Measurements from ENCODE around the gene ADD3. TPM values are rescaled to one million over a fixed set of nuclear protein-coding genes. Genes with fewer than 3 reads are reported as not detected.

Gene ADD3
- total and polyA plus RNA-seq, 8 donors: 31.9 to 83.3 (median 47.2) TPM

- no peak for FAIRE-seq
- WGBS, 2 donors: 67 to 79% methylated on average over 3 of the region's 3 CpGs
- ATAC-seq: no peak
- Histone ChIP-seq H3K4me3 (no peak overlapping the region), H3K4me1 (peaks cover 31 to 47% (median 31%) of the 10 kb centered on the region in 3 donors), H3K36me3 (no peaks in the 10 kb centered on the region), H3K27me3 (no peaks in the 10 kb centered on the region), H3K9me3 (no peaks in the 10 kb centered on the region), H3K27ac (no peak overlapping the region)
- TF ChIP-seq CTCF (IDR thresholded peaks at IDR 0.05): no peak
- intact Hi-C loops (cut with DNase I): no loop called here
- no peak for DNase-seq
Observed at GRCh38 chr10:110074298-110074697, 66.5 kb downstream of the ADD3 start.

GRCh38 chr10:110074758-110075671 lies 67.2 kb downstream of the ADD3 start:
- Histone ChIP-seq H3K9me3 (no peaks in the 10 kb centered on the region), H3K27ac (peak overlapping the region in 2 of 4 donors; percentile 15 to 56), H3K36me3 (no peaks in the 10 kb centered on the region), H3K4me3 (no peak overlapping the region), H3K27me3 (no peaks in the 10 kb centered on the region), H3K4me1 (peaks cover 26 to 41% (median 31%) of the 10 kb centered on the region in 3 donors)
- ATAC-seq: peak in 2 of 4 donors; percentile 16 to 18
- TF ChIP-seq CTCF (IDR thresholded peaks at IDR 0.05): no peak
- intact Hi-C loops (cut with DNase I): no loop called here
- WGBS, 2 donors: 51 to 52% methylated on average over 2 of the region's 2 CpGs
- FAIRE-seq: no peak
- DNase-seq: no peak

- Histone ChIP-seq H3K27ac (peak overlapping the region in 2 of 4 donors; percentile 15 to 56), H3K9me3 (no peaks in the 10 kb centered on the region), H3K36me3 (no peaks in the 10 kb centered on the region), H3K4me3 (no peak overlapping the region), H3K27me3 (no peaks in the 10 kb centered on the region), H3K4me1 (peaks cover 26 to 42% (median 36%) of the 10 kb centered on the region in 3 donors)
- no peak for TF ChIP-seq CTCF (IDR thresholded peaks at IDR 0.05)
- DNase-seq (no peak), FAIRE-seq (no peak), ATAC-seq (no peak)
- intact Hi-C loops (cut with DNase I): no loop called here
Observed at GRCh38 chr10:110075686-110076085, 67.9 kb downstream of the ADD3 start.

GRCh38 chr10:110076559-110077318 lies 69.0 kb downstream of the ADD3 start:
- H3K4me3 ChIP-seq: no peak overlapping the region
- peaks cover 26 to 52% (median 46%) of the 10 kb centered on the region in 3 donors for H3K4me1 ChIP-seq
- no peaks in the 10 kb centered on the region for H3K27me3 ChIP-seq
- intact Hi-C loops (cut with DNase I): no loop called here
- DNase-seq: no peak
- FAIRE-seq: peak; percentile 29
- peak; percentile 55 to 86 (median 72) for ATAC-seq
- peak overlapping the region in 2 of 4 donors; percentile 35 to 56 for H3K27ac ChIP-seq
- H3K36me3 ChIP-seq: no peaks in the 10 kb centered on the region
- TF ChIP-seq CTCF (IDR thresholded peaks at IDR 0.05): no peak
- no peaks in the 10 kb centered on the region for H3K9me3 ChIP-seq

Data from pancreas (tissue), 10 donors.